A549 (cell line): ENCODE measurements around the gene CADM1. TPM values are rescaled to one million over a fixed set of nuclear protein-coding genes. Genes with fewer than 3 reads are reported as not detected.

ENCODE experiments used
- ATAC-seq, 2 experiments: fragments of 200-7000 bp in 1 of 2; fragments of >200 bp in 1 of 2; cut with Nextera tagmentation in 1 of 2; cut with Tn5 transposase in 1 of 2; 3 replicates each; pipeline versions ENCODE4 v1.8.0 to v1.9.1; 2018 to 2020; ENCODE audit warnings: mild to moderate bottlenecking in 1 of 2, moderate library complexity in 1 of 2
- CTCF ChIA-PET: fragments of 300-600 bp; sonication (Branson Sonifier 250); formaldehyde crosslinking; extraction: SDS; loops from one replicate; lab custom pipeline; 2021; ENCODE audit warnings: antibody characterized with exemption, inconsistent platforms; lab: Yijun Ruan, JAX
- POLR2A ChIA-PET: fragments of 350-600 bp; formaldehyde crosslinking; extraction: SDS; loops from one replicate; lab custom pipeline; 2021; ENCODE audit warnings: antibody characterized with exemption, inconsistent platforms; lab: Yijun Ruan, JAX
- DNase-seq, 2 experiments: peaks; one replicate each; pipeline versions ENCODE4 v3.0.0 to v3.0.0-alpha.2; 2011 to 2016; ENCODE audit warnings: low read depth in 1 of 2, low spot score in 1 of 2
- FAIRE-seq: peaks from 2 replicates; lab custom pipeline; 2011; peaks lifted over from hg19 to GRCh38; lab: Jason Lieb, UNC
- H3K27ac ChIP-seq, 2 experiments: fragments of >200 bp; sonication (Bioruptor Twin); formaldehyde crosslinking; 3 replicates each; pipeline ENCODE4 v1.5.1; 2016 to 2017
- H3K4me1 ChIP-seq: fragments of >200 bp; sonication (Bioruptor Twin); formaldehyde crosslinking; 3 replicates; pipeline ENCODE4 v1.6.1; 2016
- H3K4me2 ChIP-seq: fragments of >200 bp; sonication (Bioruptor Twin); formaldehyde crosslinking; 3 replicates; pipeline ENCODE4 v1.6.1; 2016
- H3K4me3 ChIP-seq: fragments of >200 bp; sonication (Bioruptor Twin); formaldehyde crosslinking; 3 replicates; pipeline ENCODE4 v1.5.1; 2016
- H3K9me3 ChIP-seq: fragments of >200 bp; sonication (Bioruptor Twin); formaldehyde crosslinking; 3 replicates; pipeline ENCODE4 v1.6.1; 2016
- BHLHE40 ChIP-seq: IDR thresholded peaks from 2 replicates; pipeline ENCODE4 v1.6.1; 2012; ENCODE audit warnings: low read depth, low read length, inconsistent platforms
- CBX2 ChIP-seq: fragments of 200-600 bp; sonication (generic); IDR thresholded peaks from 2 replicates; pipeline ENCODE4 v1.6.1; 2016; ENCODE audit warnings: low read depth, mild to moderate bottlenecking, borderline replicate concordance
- CHD2 ChIP-seq: fragments of 150-350 bp; IDR thresholded peaks from 2 replicates; pipeline ENCODE4 v1.6.1; 2014; ENCODE audit warnings: low read length; ENCODE audit not compliant: partially characterized antibody
- EP300 ChIP-seq, 2 experiments: fragments of >200 bp; sonication (Bioruptor Twin); formaldehyde crosslinking; IDR thresholded peaks; 2 replicates in 1 of 2; 3 replicates in 1 of 2; pipeline ENCODE4 v1.6.1; 2016 to 2017
- ESRRA ChIP-seq: fragments of 150-350 bp; IDR thresholded peaks from 2 replicates; pipeline ENCODE4 v1.6.1; 2014; ENCODE audit warnings: mild to moderate bottlenecking, low read length, borderline replicate concordance
- HDAC2 ChIP-seq: fragments of 200-600 bp; sonication (generic); IDR thresholded peaks from 2 replicates; pipeline ENCODE4 v1.6.1; 2016
- JUNB ChIP-seq: fragments of >200 bp; sonication (Bioruptor Twin); formaldehyde crosslinking; IDR thresholded peaks from 2 replicates; pipeline ENCODE4 v1.6.1; 2016
- KDM1A ChIP-seq: fragments of 200-600 bp; sonication (generic); IDR thresholded peaks from 2 replicates; pipeline ENCODE4 v1.6.1; 2016; ENCODE audit warnings: low read depth, mild to moderate bottlenecking
- KDM5A ChIP-seq: fragments of 200-600 bp; sonication (generic); IDR thresholded peaks from 2 replicates; pipeline ENCODE4 v1.6.1; 2016; ENCODE audit warnings: antibody characterized with exemption, mild to moderate bottlenecking
- NFE2L2 ChIP-seq: fragments of 150-350 bp; conservative IDR thresholded peaks from 2 replicates; pipeline ENCODE4 v1.6.1; 2014; ENCODE audit warnings: low read length
- POLR2A ChIP-seq: IDR thresholded peaks from 2 replicates; pipeline ENCODE4 v1.6.1; 2012; ENCODE audit warnings: mild to moderate bottlenecking, low read length
- RARB ChIP-seq: fragments of 250-450 bp; sonication (Bioruptor Pico); IDR thresholded peaks from 2 replicates; pipeline ENCODE4 v1.8.0; 2021; ENCODE audit warnings: mild to moderate bottlenecking, moderate library complexity
- RCOR1 ChIP-seq: fragments of 150-350 bp; IDR thresholded peaks from 2 replicates; pipeline ENCODE4 v1.6.1; 2014; ENCODE audit warnings: antibody characterized with exemption, low read length, low read depth
- TP53 ChIP-seq: fragments of 250-450 bp; sonication (Bioruptor Pico); IDR thresholded peaks from 2 replicates; pipeline ENCODE4 v1.5.0; 2021; ENCODE audit warnings: mild to moderate bottlenecking, moderate library complexity
- ZC3H11A ChIP-seq: fragments of 450-650 bp; IDR thresholded peaks from 2 replicates; pipeline ENCODE4 v1.6.1; 2014; ENCODE audit warnings: antibody characterized with exemption, mild to moderate bottlenecking
- ZNF302 ChIP-seq: fragments of 250-450 bp; sonication (Bioruptor Pico); IDR thresholded peaks from 2 replicates; pipeline ENCODE4 v1.9.0; 2021; ENCODE audit warnings: inconsistent platforms, mild to moderate bottlenecking, moderate library complexity
- WGBS: methylation state at CpG from one replicate; pipeline ENCODE4 v1.1.6; 2017; ENCODE audit errors: missing lambda C conversion rate; 5-methylcytosine and 5-hydroxymethylcytosine counted together
- polyA plus RNA-seq, 4 experiments: library from polyadenylated mRNA; depleted of rRNA in 3 of 4; stranded (reverse); fragments of >200 nt; fragmentation: RNase III in 1 of 4; extraction: RNeasy Plus Mini Kit Qiagen cat#74134 plus additional on column Dnase treatment in 1 of 4; gene quantifications; 2 replicates in 3 of 4; 3 replicates in 1 of 4; pipeline ENCODE4 v1.2.3, GENCODE V29; 2011 to 2017
- TF ChIP-seq, protein P1 (sequence below): fragments of 200-600 bp; sonication (generic); IDR thresholded peaks from 2 replicates; pipeline ENCODE4 v1.6.1; 2016; ENCODE audit warnings: antibody characterized with exemption, mild to moderate bottlenecking, moderate library complexity
- TF ChIP-seq, protein P2 (sequence below): IDR thresholded peaks from 2 replicates; pipeline ENCODE4 v1.6.1; 2012
- TF ChIP-seq, protein P3 (sequence below): fragments of 250-450 bp; sonication (Bioruptor Pico); IDR thresholded peaks from 2 replicates; pipeline ENCODE4 v1.5.0; 2021; ENCODE audit warnings: mild to moderate bottlenecking, moderate library complexity, borderline replicate concordance
- TF ChIP-seq, protein P4 (sequence below): fragments of 150-350 bp; IDR thresholded peaks from 2 replicates; pipeline ENCODE4 v1.6.1; 2014; ENCODE audit warnings: low read depth, mild to moderate bottlenecking, low read length
- TF ChIP-seq, protein P5 (sequence below): fragments of 250-450 bp; sonication (Bioruptor Pico); IDR thresholded peaks from 2 replicates; pipeline ENCODE4 v1.5.0; 2020; ENCODE audit warnings: low read depth, mild to moderate bottlenecking, moderate library complexity

CADM1 gene
- polyA plus RNA-seq, 2 of the 4 experiments (the other 2 are of a cell fraction) = 33.4 to 36.7 TPM

DNA sequence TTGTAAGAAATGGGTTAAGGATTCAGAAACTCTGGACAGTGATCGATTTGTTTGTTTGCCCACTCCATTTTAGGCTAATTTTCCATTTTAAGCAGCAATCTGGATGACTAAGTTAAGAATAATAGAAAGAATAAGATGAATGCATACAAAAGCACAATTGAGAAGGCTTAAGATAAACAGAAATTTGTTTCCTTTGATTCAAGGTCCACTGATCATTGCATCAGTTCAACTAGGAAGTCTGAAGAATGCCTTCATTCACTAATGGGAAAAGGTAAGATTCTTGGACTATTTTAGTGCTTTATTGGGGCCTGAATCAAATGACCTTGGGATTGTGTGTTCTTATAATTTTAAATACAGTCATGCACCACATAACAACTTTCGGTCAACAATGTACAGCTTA, 140.8 kb downstream of the CADM1 start:
- ChIA-PET POLR2A (no interaction called here), CTCF (no interaction called here)
- no peak for FAIRE-seq
- no peak overlapping the region for H3K27ac ChIP-seq
- H3K4me2 ChIP-seq = no peak overlapping the region
- TF ChIP-seq CHD2 (no peak), ZNF302 (CRISPR knock-in tag) (no peak), ESRRA (no peak), NFE2L2 (no peak), TP53 (CRISPR knock-in tag) (no peak), POLR2A (no peak), EP300 (IDR thresholded peaks at IDR 0.05) (no peak), KDM1A (no peak)
- TF ChIP-seq, protein P1, sequence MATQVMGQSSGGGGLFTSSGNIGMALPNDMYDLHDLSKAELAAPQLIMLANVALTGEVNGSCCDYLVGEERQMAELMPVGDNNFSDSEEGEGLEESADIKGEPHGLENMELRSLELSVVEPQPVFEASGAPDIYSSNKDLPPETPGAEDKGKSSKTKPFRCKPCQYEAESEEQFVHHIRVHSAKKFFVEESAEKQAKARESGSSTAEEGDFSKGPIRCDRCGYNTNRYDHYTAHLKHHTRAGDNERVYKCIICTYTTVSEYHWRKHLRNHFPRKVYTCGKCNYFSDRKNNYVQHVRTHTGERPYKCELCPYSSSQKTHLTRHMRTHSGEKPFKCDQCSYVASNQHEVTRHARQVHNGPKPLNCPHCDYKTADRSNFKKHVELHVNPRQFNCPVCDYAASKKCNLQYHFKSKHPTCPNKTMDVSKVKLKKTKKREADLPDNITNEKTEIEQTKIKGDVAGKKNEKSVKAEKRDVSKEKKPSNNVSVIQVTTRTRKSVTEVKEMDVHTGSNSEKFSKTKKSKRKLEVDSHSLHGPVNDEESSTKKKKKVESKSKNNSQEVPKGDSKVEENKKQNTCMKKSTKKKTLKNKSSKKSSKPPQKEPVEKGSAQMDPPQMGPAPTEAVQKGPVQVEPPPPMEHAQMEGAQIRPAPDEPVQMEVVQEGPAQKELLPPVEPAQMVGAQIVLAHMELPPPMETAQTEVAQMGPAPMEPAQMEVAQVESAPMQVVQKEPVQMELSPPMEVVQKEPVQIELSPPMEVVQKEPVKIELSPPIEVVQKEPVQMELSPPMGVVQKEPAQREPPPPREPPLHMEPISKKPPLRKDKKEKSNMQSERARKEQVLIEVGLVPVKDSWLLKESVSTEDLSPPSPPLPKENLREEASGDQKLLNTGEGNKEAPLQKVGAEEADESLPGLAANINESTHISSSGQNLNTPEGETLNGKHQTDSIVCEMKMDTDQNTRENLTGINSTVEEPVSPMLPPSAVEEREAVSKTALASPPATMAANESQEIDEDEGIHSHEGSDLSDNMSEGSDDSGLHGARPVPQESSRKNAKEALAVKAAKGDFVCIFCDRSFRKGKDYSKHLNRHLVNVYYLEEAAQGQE = no peak
- TF ChIP-seq, protein P2, sequence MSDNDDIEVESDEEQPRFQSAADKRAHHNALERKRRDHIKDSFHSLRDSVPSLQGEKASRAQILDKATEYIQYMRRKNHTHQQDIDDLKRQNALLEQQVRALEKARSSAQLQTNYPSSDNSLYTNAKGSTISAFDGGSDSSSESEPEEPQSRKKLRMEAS = no peak
- TF ChIP-seq, protein P3, sequence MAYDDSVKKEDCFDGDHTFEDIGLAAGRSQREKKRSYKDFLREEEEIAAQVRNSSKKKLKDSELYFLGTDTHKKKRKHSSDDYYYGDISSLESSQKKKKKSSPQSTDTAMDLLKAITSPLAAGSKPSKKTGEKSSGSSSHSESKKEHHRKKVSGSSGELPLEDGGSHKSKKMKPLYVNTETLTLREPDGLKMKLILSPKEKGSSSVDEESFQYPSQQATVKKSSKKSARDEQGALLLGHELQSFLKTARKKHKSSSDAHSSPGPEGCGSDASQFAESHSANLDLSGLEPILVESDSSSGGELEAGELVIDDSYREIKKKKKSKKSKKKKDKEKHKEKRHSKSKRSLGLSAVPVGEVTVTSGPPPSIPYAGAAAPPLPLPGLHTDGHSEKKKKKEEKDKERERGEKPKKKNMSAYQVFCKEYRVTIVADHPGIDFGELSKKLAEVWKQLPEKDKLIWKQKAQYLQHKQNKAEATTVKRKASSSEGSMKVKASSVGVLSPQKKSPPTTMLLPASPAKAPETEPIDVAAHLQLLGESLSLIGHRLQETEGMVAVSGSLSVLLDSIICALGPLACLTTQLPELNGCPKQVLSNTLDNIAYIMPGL (CRISPR knock-in tag) = no peak
- TF ChIP-seq, all 56 proteins: peak for 0
- Histone ChIP-seq H3K4me1 (peaks cover 14% of the 10 kb centered on the region; the same call in 2 of the 3 replicates), H3K4me3 (no peak overlapping the region), H3K9me3 (no peaks in the 10 kb centered on the region)
- DNase-seq (no peak), ATAC-seq (no peak)
- WGBS = 81% methylated on average over 2 of the region's 2 CpGs

DNA sequence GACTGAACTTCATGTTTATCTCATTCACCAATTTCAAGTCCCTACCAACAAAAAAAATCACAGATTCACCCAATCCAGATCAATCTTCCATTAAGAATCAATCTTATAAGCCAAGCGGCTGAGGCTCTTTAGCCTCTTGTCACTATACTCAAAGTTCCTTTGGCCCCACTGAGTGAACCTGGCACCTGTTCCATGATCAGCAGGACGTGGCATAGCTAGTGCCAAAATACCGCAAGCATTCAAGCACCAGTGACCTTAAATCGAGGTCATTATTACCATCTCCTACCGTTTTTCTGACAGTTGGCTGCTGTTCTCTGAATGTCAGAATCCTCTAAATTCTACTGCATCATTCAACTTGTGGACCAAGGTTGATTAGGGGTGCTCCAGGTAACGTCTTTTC, 141.2 kb downstream of the CADM1 start:
- POLR2A ChIA-PET = no interaction called here
- CTCF ChIA-PET = no interaction called here
- TF ChIP-seq KDM5A = no peak
- no peak for TF ChIP-seq JUNB
- no peak for TF ChIP-seq BHLHE40
- TF ChIP-seq CBX2 = no peak
- TF ChIP-seq RCOR1 = no peak
- no peak for TF ChIP-seq ESRRA
- TF ChIP-seq, protein P4, sequence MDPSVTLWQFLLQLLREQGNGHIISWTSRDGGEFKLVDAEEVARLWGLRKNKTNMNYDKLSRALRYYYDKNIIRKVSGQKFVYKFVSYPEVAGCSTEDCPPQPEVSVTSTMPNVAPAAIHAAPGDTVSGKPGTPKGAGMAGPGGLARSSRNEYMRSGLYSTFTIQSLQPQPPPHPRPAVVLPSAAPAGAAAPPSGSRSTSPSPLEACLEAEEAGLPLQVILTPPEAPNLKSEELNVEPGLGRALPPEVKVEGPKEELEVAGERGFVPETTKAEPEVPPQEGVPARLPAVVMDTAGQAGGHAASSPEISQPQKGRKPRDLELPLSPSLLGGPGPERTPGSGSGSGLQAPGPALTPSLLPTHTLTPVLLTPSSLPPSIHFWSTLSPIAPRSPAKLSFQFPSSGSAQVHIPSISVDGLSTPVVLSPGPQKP = no peak
- TF ChIP-seq, protein P5, sequence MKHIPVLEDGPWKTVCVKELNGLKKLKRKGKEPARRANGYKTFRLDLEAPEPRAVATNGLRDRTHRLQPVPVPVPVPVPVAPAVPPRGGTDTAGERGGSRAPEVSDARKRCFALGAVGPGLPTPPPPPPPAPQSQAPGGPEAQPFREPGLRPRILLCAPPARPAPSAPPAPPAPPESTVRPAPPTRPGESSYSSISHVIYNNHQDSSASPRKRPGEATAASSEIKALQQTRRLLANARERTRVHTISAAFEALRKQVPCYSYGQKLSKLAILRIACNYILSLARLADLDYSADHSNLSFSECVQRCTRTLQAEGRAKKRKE = no peak
- TF ChIP-seq RARB (CRISPR knock-in tag) = no peak
- no peak for TF ChIP-seq HDAC2
- no peak for TF ChIP-seq TP53 (CRISPR knock-in tag)
- TF ChIP-seq ZC3H11A = no peak
- H3K4me2 ChIP-seq = no peak overlapping the region
- DNase-seq = no peak
- ATAC-seq = no peak
- no peaks in the 10 kb centered on the region for H3K9me3 ChIP-seq
- no peak overlapping the region for H3K4me3 ChIP-seq
- no peak overlapping the region for H3K27ac ChIP-seq
- H3K4me1 ChIP-seq = peaks cover 14% of the 10 kb centered on the region; the same call in 2 of the 3 replicates
- 80% methylated on average over 6 of the region's 6 CpGs for WGBS
- no peak for FAIRE-seq
